GM21825 (cell line): ENCODE data around the gene ECHDC1.
A peak's percentile ranks its signal among the peaks of the same experiment; 100 is the strongest.
"Not testable (repeated sequence)": the region's sequence is repeated elsewhere in the genome, so short reads cannot be mapped to it uniquely, and the experiment has no call there.

ENCODE experiments used
- ATAC-seq: cut with Tn5 transposase; IDR thresholded peaks from one replicate; pipeline ENCODE4 v1.9.1; 2021; ENCODE audit warnings: mild to moderate bottlenecking, moderate library complexity; ENCODE audit not compliant: unreplicated experiment

The ECHDC1 gene, protein sequence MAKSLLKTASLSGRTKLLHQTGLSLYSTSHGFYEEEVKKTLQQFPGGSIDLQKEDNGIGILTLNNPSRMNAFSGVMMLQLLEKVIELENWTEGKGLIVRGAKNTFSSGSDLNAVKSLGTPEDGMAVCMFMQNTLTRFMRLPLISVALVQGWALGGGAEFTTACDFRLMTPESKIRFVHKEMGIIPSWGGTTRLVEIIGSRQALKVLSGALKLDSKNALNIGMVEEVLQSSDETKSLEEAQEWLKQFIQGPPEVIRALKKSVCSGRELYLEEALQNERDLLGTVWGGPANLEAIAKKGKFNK

DNA sequence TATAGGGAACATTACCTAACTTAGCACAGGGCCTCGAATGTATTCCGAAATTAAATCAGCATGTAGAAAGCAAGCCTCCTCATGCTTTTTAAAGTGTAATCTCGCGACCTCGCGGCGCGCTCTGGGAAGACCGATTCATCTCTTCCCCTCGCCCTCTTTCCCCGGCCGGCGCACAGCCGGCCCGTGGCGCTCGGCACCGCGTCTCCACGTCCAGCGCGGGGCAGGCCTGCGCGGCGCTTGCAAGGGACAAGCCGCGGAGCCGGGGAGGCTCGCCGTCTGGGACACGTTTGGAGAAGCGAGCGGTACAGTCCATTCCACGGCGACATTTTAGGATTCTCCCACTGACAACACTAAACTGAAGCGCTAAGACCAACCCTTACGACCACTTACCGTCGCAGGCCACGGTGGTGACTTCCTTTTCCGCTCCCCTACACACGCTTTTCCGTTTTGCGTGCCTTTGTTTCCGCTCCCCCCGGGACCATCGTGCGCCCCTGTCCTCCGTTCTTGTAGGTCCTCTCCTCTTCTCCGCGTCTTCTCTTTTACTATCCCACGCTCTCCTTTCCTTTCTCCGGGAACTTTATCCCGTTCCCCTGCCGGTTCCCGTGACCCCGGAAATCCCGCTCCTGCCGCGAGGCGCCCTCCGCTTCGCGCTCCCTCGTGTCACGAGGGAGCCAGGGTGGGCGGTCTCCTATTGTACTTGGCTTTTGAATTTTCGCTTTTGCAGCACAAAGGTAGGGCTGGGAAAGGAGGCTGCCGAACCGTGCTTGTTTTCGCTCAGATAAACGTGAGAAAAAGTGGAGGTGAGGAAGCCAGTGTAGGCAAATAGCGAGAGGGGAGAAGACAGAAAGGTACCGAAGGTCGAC is at the start of gene ECHDC1:
Gene ECHDC1, minus strand, starts transcription at position 664 of the 863 bp plus-strand sequence. CDS start 12,581 bp downstream, outside the sequence.
- peak; percentile 72 for ATAC-seq

DNA sequence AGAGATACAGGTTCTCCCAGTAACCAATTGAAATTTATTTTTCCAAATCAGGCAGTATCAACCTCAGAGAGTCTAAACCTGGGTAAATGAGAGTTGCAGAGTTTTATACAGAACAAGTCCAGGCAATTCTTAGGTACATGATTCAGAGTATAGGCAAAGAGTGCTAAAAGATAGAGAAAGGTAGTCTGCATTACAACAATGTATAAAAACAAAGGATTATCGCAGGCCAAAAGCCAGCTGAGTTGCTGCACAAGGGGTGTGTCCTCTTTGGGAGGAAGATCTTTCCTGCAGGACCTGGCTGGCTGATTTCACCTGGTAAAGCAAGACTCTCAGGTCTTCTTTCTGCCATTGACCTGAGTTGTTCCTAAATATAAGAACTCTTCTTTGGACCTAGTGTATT is 48.9 kb upstream of the ECHDC1 start:
- ATAC-seq: no peak

DNA sequence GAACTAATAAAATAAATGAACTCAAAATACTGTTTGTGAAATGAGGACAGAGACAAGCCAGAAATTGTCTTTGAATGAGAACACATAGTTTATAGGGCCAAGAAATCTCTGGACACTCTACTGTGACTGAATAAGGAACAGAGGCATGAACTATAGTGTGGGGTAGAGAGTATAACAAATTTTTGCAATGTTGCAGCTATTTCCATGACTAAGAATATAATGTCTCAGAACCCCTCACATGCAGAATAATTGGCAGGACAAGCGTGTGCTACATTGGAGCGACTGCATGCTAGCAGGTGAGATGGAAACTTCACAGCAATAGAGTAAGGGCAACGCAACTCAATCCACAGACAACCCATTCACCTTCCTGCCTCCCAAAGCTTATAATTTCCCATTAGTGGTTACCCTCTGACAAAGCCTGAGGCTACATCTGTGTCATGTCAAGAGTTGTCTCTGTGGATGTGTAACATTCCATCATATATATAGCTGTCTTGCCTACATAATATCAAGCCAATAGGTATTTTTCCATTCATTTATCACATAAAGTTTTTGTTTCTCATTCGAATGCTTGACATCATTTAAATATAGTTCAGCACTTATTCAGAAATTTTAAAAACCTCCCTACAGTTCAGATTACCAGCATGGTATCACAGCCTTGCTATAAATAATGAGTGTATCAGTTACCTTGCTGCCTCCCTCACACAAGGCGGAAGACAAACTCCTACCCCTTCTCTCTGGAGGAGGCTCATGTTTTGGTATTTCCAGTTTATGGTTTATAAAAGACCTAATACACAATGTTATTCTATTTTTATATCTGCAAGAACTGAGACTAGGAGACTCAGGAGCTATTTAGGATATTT is 47.9 kb upstream of the ECHDC1 start:
- no peak for ATAC-seq

DNA sequence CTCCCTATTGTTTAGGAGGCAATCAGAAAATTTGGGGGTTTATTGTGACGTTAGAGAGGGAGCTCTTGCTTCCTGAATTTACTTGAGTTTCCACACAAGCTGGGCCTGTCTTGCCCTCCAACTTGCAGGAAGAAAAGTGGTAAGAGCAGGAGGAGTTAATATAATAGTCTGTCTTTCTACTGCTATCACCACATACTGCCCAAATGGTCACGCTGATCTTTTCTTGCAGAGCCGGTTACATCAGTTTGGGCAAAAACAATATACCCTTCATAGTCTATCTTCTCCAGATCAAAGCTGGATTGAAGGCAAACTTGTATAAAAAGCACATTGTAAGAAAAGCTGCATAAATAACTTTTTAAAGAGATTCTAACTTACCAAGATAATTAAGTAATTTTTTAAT is 46.3 kb upstream of the ECHDC1 start:
- no peak for ATAC-seq

- ATAC-seq: no peak
Measured at GRCh38 chr6:127385668-127386430, 42.4 kb upstream of the ECHDC1 start.

DNA sequence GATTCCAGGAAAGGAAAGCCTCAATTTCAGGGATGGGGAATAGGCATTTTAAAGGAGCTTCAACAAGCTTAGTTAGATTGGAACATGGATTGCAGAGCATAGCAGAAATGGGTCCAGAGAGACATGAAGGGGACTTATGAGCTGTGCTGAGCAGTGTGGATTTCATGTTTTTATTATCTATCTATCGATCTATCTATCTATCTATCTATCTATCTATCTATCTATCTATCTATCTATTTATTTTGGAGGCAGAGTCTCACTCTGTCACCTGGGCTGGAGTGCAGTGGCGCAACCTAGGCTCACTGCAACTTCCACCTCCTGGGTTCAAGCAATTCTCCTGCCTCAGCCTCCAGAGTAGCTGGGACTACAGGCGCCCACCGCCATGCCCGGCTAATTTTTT is 41.4 kb upstream of the ECHDC1 start:
- ATAC-seq: not testable (repeated sequence)

DNA sequence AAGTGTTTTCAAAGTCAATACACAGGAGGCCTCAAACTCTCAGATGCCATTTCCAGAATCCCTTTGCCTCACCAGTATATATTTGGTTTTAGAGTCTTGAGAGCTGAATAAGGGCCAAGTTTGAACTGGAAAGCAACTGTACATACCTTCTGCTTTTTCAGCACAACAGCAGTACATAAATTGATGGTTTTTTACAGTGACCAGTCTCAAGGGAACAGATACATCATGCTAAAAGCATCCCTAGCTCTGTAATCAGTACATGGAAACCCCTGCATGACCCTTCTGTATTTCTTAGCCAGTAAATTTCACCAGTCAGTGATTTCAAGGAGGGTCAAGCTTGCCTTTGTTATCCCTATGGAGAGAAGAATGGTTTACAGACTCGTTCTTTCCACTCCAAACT is 40.6 kb upstream of the ECHDC1 start:
- no peak for ATAC-seq

- no peak for ATAC-seq
Measured at GRCh38 chr6:127382413-127382812, 39.0 kb upstream of the ECHDC1 start.

- no peak for ATAC-seq
Measured at GRCh38 chr6:127381384-127381783, 38.0 kb upstream of the ECHDC1 start.

- no peak for ATAC-seq
Measured at GRCh38 chr6:127376685-127377084, 33.3 kb upstream of the ECHDC1 start.

- no peak for ATAC-seq
Measured at GRCh38 chr6:127367023-127367375, 23.6 kb upstream of the ECHDC1 start.

DNA sequence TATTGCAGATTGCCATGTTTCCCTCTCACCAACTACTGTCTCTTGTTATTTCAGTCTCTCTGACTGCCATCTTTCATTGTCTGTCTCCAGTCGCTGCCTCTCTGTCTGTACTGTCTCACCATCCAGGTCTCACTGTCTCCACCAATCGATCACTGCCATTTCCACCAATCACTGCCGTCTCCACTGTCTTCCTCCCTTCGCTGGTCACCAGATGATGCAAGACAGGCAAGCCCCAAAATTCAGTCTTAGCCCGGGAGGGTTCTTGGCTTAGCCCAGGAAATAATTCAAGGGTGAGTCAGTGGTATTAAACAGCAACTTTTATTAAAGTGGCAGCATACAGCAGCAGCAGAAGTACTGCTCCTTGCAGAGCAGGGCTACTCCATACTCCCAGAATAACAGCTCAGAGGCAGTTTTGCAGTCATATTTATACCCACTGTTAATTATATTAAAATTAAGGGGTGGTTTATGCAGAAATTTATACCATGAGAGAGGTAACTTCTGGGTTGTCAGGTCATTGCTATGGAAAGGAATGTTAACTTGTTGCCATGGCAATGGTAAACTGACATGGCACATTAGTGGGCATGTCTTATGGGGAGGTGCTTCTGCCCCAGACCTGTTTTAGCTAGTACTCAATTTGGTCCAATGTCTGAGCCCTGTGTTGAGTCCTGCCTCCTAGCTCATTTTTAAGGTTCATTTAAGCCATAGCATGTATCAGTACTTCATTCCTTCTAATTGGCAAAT is 23.0 kb upstream of the ECHDC1 start:
- no peak for ATAC-seq

GRCh38 chr6:127365874-127366273 is 22.5 kb upstream of the ECHDC1 start:
- ATAC-seq: no peak

DNA sequence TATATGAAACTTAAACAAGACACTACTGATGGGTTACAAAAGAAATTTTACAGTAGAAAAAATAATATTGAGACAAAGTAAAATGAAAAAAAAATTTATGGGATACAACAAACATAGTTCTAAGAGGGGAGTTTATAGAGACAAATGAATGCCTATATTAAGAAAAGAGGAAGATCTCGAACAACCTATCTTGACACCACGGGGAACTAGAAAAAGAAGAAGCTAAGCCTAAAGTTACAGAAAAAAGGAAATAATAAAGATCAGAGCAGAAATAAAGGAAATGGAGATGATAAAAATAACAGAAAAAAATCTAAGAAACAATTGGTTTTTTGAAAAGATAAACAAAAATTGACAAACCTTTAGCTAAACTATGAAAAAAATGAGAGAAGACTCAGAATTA is 9.1 kb upstream of the ECHDC1 start:
- ATAC-seq: no peak

- no peak for ATAC-seq
Measured at GRCh38 chr6:127349980-127350379, 6.6 kb upstream of the ECHDC1 start.

DNA sequence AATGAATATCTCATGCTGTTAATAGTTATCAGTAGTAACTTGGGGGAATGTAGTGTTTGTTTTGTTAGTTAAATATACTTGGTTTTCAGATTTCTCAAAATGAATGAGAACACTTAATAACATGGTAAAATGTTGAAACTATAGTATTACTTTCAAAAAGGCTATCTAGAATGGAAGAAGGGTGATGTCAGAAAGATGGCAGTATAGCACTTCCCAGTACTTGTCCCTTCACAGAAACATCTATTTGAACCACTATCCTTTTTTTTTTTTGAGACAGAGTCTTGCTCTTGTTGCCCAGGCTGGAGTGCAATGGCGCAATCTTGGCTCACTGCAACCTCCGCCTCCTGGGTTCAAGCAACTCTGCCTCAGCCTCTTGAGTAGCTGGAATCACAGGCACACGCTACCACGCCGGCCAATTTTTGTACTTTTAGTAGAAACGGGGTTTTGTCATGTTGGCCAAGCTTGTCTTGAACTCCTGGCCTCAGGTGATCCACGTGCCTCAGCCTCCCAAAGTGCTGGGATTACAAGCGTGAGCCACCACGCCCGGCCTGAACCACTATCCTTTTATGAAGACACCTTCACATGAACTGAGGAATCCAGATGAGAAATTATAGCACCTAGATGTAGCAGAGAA is 4.7 kb upstream of the ECHDC1 start:
- ATAC-seq: no peak

DNA sequence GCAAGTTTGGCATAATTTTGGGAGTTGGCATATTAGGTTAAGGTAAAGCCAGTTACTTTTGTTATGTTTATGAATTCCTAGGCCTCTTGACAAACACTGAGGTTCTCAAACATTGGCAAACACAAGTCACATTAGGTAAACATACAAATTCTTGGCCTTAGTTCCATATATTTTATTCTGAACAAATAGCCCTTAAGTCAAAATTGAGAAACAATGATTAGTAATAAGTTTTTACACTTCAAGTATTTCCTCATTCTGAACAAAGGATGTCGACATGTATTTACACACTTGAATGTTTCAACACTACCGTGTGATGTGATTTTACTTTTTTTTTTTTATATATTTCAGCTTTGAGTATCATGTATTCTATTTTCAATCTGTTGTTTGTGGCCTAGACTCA is 3.8 kb upstream of the ECHDC1 start:
- no peak for ATAC-seq

GRCh38 chr6:127345521-127345920 is 2.1 kb upstream of the ECHDC1 start:
- no peak for ATAC-seq
